ENCODE results near the gene GGCX.
"Not testable (repeated sequence)": the region's sequence is repeated elsewhere in the genome, so short reads cannot be mapped to it uniquely, and the experiment has no call there.

GGCX gene

GRCh38 chr2:85594715-85595300 is 33.5 kb upstream of the GGCX start:
- no peak for DNase-seq (ENCODE audit: low spot score)

DNA sequence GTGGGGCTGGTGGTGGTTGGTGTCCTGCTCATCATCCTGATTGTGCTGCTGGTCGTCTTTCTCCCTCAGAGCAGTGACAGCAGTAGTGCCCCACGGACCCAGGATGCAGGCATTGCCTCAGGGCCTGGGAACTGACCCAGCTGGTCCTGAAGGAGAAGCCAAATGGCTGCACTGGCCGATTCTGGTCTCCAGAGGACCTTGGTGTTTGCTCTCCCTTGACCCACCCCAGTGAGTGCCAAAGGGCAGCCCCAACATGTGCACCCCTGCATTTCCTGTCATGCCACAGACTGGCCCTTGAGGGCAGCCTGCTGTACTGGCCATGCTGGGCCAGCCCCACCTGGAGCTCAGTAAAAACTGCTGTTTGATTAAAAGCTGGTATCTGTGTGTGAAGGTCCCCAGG is 31.7 kb upstream of the GGCX start:
- DNase-seq (ENCODE audit: low spot score): no peak

DNA sequence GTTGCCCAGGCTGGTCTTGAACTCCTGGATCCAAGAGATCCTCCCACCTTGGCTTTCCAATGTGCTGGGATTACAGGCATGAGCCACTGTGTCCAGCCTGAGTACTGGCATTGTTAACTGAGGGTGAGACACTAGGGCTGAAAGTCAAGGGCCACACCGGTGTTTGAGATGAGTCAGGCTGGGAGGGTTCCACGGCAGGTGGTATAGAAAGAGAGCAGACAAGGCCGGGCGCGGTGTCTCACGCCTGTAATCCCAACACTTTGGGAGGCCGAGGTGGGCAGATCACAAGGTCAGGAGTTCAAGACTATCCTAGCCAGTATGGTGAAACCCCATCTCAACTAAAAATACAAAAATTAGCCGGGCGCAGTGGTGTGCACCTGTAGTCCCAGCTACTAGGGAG is 31.0 kb upstream of the GGCX start:
- DNase-seq (ENCODE audit: low spot score): not testable (repeated sequence)

DNA sequence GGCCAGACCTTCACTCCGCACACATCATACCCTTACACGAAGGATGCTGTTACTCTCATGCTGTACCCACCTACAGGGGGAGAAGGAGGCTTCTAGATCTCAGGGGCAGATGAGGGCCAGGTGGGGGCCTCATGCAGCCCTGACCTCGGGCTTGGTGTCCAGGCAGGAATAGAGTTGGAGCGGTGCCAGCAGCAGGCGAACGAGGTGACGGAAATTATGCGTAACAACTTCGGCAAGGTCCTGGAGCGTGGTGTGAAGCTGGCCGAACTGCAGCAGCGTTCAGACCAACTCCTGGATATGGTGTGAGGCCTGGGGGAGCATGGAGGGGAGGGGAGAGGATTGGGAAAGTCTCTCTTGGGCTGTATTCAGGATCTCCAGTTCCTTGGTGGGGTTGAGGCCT is 30.3 kb upstream of the GGCX start:
- DNase-seq (ENCODE audit: low spot score): no peak

- DNase-seq (ENCODE audit: low spot score): no peak
These were observed 29.7 kb upstream of the GGCX start for GRCh38 chr2:85590950-85591349.

DNA sequence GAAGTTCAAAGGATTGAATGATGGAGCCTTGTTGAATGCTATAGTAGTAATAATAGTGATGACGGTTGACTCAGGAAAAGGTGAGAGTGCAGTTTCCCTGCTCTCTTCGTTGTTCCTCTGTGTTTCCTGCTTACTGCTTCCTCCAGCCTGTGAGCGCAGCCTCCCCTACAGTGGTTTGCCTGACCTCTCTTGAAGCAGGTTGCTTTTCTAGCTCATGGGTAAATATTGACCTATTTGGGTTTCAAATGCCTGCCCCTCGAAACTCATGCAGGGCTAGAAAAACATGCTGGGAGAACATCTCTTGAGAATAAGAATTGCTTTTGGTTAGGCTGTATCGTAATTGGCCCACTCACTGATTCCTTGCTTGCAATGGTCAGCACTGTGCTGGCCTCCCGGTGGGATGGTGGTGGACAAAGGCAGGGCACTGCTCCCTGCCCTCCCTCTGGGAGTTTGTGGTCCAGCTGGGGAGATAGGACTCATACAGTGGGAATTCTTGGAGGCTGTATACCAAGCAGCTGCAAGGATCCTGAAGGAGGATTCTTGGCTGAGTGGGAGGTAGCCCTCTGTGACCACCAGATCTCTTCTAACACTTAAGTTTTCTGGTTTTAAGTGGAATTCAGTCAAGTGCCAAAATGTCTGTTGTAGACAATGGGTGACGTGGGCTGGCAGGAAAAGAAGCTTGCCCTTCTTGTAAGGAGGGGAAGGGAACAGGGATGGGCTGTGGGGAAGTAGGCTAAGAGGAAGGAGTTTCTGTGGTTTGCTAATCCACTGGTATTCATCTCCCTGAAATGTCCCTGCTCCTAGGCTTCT is 28.9 kb upstream of the GGCX start:
- no peak for DNase-seq (ENCODE audit: low spot score)

DNA sequence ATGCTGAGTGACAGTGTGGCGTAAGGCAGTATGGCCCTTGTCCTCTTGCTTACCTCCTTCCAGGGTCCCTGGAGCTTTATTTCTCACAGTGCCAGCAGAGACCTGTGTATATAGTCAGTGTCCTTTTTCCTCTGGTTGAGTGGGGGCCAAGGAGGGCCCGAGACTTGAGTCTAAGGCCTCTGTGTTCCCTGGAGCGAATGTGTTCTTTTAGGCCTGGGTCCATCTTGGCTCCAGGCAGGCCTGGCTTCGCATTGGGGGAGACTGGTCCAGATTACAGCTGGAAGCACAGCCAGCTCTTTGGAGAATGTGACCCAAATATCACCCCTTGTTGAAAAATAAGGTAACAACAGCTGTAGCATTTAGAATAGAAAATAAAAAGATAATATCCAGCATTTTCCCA is 27.9 kb upstream of the GGCX start:
- DNase-seq (ENCODE audit: low spot score): no peak

GRCh38 chr2:85588645-85589044 is 27.4 kb upstream of the GGCX start:
- DNase-seq (ENCODE audit: low spot score): no peak

DNA sequence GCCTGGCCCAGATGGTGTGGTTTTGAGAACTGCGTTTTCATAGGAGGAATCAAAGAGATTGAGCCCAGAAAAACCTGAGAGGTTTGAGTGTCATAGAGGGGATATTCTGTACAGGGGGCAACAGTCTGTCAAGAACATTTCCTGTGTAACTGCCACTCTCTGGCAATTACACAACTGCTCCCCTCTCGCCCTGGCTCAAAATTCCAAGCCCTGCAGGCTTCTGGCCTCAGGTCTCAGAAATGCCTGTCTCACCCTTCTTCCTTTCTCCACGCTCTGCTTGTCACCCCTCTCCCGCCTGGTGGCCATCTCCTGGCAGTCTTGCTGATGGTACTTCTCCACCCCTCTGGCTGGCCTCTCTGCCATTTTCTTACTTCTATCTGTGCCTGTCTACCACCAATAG is 26.9 kb upstream of the GGCX start:
- DNase-seq (ENCODE audit: low spot score): no peak

DNA sequence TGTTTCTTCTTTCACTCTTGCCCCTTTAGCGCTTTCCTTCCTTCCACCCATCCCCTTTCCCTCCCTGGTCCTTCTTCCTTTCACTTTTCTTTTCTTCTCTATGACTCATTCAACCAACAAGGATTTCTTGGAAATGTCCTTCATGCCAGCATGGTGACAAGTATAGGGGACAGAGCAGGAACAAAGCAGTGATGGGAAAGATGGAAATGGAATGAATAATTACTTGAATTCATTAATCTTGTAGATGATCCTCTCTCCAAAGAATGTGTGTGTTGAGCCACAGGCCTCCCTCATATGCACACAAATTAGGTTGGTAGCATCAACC is 24.4 kb upstream of the GGCX start:
- DNase-seq (ENCODE audit: low spot score): no peak

DNA sequence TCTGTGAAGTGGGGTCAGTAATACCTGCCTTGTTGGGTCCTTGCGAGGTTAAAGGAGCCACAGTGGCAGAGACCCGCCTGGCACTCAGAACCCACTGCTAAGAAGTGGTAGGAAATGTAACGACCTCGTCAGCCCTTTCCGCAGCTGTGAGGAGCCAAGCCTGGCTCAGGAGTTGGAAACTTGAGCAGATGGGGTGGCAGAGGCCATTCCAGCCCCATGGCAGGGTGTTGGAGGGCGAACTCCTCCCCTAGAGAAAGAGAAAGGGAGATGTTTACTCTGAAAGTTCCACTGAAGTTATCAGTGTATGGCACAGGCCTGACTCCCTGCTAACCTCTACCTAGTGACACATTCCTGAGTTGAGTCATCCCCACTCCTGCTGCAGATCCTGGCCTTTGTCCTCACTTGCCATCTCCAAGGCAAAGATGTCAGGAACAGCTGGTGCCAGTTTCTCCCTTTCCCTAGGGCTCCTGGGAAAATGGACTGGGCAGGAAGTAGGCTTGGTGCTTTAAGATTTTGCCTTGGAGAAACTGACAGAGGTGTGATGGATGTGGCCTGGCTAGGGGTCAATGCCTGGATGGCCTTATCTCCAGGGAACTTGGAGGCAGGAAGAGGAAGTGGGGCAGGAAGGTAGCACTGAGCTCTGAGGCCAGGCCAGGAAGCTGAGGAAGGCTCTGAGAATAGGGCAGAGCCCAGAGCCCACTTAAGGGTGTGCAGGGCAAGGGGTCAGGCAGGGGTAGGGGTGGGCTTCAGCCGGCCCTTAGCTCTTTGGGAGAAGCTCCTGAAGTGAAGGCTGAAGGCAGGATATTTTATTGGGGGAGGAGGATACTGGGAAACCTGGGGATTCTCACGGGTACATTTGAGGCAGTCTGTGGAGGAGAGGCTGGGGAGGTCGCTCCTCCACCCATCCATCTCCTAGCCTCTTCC is 23.8 kb upstream of the GGCX start:
- no peak for DNase-seq (ENCODE audit: low spot score)

- no peak for DNase-seq (ENCODE audit: low spot score)
These were observed 23.1 kb upstream of the GGCX start, which contains the start of gene VAMP5 for GRCh38 chr2:85584354-85584856. Gene VAMP5 (plus strand): TSS chr2:85584431. CDS start chr2:85584491, 60 bp downstream.

DNA sequence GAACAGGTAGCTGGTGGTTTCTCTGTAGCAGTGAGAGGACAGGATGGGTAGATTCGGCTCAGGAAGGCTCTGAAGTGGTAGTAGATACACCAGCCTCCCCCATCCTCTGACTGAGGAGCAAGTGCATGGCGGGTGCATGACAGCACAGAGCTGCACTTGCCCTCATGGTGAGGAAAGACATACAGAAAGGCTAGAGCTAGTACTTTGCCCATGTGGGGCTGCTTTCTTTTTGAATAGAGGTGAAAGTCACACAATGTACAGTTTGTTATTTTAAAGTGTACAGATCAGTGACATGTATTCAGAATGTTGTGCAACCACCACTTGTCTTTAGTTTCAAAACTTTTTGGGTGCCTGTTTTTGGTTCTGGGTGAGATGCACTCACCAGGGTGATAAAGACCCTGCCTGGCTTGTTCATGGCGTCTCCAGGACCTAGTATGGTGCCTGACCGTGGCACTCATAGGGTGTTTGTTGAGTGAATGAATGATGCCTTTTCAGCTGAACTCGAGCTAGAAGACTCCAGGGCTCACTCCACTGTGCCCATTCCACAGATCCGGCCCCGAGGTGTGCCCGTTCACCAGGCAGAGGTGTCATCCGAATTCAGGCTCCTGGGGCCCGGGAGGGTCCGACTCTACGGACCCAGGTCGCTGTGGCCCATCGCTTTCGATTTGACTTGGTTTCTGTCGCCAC is 22.5 kb upstream of the GGCX start:
- DNase-seq (ENCODE audit: low spot score): no peak

DNA sequence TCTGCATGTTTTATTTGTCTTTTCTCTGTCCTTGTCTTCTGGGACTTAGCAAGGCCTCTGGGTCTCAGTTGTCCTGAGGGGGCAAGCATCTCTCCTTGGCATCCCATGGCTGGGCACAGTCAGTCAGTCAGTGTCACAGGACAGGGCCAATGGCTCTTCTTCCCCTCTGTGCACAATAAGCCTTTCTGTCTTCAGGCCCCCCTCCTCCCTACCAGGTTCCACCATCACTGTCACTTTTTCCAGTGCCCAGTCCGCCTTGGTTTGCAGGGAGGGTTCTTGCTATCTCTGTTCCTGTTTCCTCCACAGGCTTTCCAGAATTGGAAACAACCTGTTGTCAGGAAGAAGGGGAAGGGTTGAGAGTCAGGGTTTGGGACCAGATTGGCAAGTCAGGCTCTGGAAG is 21.2 kb upstream of the GGCX start:
- DNase-seq (ENCODE audit: low spot score): no peak

GRCh38 chr2:85580206-85580605 is 18.9 kb upstream of the GGCX start:
- no peak for DNase-seq (ENCODE audit: low spot score)

DNA sequence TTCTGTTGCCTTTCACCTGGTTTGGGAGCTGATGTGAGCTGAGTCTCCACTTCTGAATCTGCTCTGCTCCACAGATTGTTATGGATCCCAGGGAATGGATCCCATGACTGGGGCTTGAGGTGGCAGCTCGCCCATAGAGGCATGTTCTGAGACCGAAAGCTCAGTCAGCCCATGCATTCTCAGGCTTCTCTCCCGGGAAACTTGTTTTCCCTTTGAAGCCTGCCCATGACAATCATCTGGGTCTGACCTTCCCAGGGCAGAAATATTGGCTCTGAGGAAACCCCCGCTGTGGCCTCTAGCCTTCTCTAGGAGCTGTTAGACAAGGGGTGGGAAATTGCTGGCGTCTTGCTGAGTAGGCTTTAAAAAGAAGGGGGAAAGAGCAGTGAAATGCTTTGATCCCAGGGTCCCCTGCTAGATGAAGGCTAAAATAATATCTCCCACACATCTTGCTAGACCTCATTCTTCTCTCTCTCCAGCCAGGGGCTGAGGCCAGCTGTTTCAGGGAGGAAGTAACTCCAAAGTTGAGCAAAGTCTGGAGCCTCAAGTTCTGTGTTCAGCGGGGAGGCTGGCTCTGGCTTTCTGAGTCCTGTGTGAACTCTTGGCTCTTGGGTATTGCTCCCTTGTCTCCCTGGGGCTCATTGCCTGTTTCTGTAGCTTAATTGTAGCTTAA is 18.1 kb upstream of the GGCX start:
- DNase-seq (ENCODE audit: low spot score): no peak

DNA sequence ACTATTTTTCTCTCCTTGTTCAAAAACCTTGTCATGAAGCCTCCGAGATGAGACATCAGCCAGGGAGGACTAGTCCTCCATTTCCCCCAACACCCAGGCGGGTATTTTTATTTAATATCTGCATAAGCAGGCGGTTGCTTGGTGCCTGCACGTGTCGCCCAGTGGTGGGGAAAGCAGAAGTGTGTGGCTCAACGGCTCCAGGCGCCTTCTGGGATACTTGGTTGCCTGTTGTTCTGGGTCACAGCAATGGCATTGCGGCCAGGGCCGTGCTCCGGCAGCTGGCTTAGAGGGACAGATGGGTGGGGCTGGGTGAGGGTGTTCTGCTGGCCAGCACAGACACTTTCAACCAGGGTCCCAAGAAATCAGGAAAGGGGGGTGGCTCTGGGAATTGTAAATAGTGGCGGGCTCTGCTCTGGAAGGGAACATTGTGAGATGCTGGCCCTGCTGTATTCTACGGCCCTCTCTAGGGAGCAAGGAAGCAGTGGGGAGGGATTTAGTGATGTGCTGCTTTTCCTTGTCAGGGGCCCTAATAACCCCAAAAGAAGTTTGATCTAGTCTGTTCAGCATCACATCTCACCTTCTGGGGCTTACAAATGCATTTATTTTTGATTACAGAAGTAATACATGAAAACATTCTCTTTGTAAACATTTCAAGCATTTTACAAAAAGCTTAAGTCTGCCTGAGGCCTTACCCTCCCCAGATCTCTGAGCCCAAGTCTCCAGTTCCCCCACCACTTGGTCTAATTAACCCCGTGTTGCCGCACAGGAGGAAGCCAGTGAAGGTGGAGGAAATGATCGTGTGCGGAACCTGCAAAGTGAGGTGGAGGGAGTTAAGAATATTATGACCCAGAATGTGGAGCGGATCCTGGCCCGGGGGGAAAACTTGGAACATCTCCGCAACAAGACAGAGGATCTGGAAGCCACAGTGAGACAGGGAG is 17.2 kb upstream of the GGCX start:
- DNase-seq (ENCODE audit: low spot score): peak; percentile 38

DNA sequence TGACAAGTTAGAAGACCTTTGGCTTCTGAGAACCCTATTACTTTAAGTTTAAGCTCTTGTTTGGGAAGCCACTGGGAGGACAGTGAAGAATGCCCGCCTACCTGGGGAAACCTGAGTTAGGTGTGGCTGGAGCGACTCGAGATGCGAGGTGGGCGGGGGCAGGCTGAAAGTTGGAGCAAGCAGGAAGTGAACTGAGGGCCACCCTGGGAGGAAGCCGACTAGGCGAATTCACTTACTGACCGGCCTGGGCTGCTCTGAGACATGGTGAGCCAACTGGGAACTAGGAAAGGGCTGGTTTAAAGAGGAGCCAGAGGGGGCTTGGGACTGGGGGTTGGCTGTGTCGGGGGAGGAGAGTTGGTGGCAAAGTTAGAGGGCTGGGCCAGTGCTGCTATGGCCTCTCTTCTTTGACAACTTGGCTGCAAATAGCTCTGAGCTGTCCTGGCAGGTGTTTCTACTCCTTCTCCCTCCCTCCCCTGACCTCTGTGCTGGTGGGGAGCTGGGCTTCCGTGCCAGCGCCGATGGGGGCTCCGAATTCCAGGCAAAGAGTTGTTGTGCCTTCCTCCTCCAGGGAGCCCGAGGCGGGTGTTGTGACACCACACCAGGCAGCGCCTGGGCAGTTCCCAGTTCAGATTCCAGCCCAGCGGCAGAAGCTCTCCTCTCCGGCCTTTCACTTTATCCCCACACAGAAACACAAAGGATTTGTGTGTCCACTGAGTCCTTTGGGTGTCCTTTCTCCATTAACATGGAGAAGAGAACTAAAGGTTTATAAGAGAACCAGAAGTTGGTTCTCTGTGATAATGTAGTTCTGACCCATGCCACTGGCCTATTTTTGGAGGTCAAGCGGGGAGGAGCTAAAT is 16.3 kb upstream of the GGCX start, which contains the start of gene VAMP8:
Gene VAMP8 (plus strand): TSS at position 201 of the 857 bp plus-strand sequence. CDS start 61 bp downstream, at position 262.
- no peak for DNase-seq (ENCODE audit: low spot score)

DNA sequence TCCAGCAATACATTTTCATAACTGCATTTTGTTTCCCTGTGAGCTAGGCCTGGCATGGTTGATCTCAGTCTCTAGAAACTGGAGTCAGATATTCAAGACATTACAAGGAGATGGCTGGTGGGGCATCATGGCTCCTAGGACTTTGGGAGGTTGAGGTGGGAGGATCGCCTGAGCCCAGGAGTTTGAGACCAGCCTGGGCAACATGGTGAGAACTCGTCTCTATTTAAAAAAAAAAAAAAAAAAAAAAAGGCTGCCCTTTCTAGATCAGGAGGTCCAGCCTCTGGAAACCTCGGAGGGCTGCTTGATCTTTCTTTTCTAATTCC is 15.7 kb upstream of the GGCX start:
- DNase-seq (ENCODE audit: low spot score): no peak

All from SK-N-DZ (cell line).